T-helper 2 cell (primary cell): Measurements from ENCODE around the gene BRWD1.

Experiments
- DNase-seq, 5 experiments: peaks; one replicate each; pipeline versions ENCODE4 v3.0.0 to v3.0.0-alpha.2; 2012 to 2022
- total RNA-seq, 2 donors: gene quantifications; one replicate each; lab custom pipeline; 2026; lab: John Stamatoyannopoulos, UW

Gene BRWD1
- total RNA-seq = 195 to 255 reads per million in 2 donors

DNA sequence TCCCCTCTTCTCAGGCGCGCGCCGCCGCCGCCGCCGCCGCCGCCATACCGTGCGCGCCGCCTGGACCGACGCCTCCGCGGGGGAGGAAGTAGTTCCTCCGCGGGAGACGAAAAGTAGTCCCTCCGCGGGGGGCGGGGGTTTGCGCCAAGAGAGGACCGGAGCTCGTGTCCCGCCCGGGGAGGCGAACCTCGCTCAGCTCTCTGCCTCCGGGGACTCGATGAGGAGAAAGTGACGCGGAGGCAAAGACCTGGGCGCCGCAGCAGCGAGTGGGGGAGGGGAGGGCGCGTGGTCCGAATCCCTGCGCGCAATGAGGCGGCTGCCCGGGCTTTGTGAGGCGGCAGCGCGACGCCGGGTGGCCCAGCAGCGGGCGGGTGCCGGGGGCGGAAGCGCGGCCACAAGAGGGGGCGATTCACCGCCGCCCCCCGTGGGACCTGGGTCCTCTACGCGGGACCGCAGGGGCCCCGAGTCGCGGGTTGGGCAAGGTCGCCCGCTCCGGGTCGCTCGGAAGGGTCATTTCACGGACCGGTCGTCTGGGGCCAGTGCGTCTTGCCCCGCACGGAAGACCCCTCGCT lies at the start of gene BRWD1:
TSS of gene BRWD1 (minus strand) at position 62 of the 572 bp plus-strand sequence. CDS start 141 bp downstream, outside the sequence.
- peak; percentile 60 to 94 (median 74) for DNase-seq

GRCh38 chr21:39362733-39363132 lies 49.3 kb upstream of the BRWD1 start:
- DNase-seq = no peak

- no peak for DNase-seq
These were observed 46.0 kb upstream of the BRWD1 start for GRCh38 chr21:39359382-39359781.

DNA sequence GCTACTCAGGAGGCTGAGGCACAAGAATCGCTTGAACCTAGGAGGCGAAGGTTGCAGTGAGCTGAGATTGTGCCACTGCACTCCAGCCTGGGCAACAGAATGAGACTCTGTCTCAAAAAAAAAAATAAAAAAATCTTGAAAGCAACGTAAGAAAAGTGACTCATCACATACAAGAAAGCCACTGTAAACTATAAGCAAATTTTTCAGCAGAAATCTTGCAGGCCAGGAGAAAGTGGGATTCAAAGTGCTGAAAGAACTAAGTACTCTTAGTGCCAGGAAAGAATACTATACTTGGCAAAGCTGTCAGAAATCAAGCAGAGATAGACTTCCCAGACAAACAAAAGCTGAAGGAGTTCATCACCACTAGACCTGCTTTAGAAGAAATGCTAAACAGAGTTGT lies 39.9 kb upstream of the BRWD1 start:
- DNase-seq = no peak

- DNase-seq = no peak
These were observed 36.9 kb upstream of the BRWD1 start for GRCh38 chr21:39350094-39351005.

GRCh38 chr21:39349211-39350093 lies 36.0 kb upstream of the BRWD1 start:
- peak; percentile 92 to 98 (median 95) for DNase-seq

GRCh38 chr21:39348355-39349210 lies 35.2 kb upstream of the BRWD1 start, which contains the start of gene HMGN1:
HMGN1 (minus strand) TSS chr21:39349088; CDS start chr21:39348917, 171 bp downstream.
- peak; percentile 81 to 96 (median 87) for DNase-seq

GRCh38 chr21:39348040-39348354 lies 34.6 kb upstream of the BRWD1 start:
- no peak for DNase-seq

- peak in 1 of 5 experiments; percentile 13 for DNase-seq
These were observed 34.1 kb upstream of the BRWD1 start for GRCh38 chr21:39347537-39347936.

DNA sequence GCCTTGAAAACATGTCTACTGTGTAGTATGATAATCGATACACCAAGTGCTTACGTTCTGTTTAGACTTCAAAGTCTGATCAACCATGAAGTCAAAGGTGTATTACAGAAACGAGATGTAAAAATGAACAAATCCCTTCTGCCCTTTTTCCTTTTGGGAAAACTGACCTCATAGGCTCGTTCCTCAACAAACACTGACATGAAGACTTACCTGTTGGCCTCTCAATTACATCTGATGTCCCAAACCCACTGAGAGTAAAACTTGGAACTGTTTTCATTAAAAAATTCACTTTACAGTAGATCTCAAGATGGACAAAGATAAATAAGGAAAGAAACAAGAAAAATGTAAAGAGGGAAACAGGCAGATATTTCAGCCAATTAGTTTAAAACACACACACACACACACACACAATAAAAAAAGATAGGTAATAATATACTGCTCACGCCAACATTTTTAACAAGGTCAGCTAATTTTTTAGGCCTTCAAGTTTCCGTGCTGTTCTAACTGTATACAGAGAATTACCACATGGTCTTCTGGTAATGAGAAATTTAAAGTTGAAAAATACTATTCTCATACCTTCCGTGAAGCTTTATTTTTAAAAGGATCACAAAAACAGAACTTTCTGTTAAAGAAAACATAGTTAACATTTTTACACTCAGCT lies 33.4 kb upstream of the BRWD1 start:
- DNase-seq = no peak

GRCh38 chr21:39346206-39346605 lies 32.8 kb upstream of the BRWD1 start:
- no peak for DNase-seq

- no peak for DNase-seq
These were observed 32.0 kb upstream of the BRWD1 start for GRCh38 chr21:39345440-39345839.

DNA sequence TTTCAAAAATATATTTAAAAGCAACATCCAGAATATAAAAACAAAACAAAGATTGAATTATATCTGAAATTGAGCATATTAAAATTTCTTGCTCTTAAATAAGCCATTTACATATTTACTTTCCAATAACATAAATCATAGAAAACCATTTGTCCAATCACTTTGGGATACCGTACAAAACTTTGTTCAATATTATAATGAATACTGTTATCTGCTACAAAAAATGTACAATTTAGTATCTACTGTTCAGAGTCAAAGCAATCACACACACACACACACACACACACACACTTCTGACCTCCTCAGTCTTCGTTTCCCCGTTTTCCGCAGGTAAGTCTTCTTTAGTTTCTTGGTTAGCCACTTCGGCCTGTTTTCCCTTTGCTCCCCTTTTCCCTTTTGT lies 31.4 kb upstream of the BRWD1 start:
- DNase-seq = no peak

- no peak for DNase-seq
These were observed 28.0 kb upstream of the BRWD1 start for GRCh38 chr21:39341249-39341923.

DNA sequence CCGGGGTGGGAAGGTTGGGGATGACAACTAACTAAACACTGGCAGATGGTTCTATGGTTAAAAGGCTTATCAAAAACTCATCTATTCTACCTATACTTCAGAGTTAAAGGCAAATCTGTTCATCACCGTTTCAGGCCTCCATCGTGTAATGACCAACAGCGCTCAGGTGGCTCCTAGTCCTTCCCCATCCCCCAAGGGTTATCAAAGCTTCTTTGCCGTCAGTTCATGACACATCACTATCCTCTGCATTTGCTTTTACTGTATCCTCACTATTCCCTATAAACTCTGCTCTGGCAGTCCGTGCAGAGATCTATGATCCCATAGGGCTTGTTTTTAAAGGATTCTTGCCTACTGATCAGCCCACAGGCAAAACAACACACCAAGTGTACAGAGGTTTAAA lies 27.3 kb upstream of the BRWD1 start:
- no peak for DNase-seq

DNA sequence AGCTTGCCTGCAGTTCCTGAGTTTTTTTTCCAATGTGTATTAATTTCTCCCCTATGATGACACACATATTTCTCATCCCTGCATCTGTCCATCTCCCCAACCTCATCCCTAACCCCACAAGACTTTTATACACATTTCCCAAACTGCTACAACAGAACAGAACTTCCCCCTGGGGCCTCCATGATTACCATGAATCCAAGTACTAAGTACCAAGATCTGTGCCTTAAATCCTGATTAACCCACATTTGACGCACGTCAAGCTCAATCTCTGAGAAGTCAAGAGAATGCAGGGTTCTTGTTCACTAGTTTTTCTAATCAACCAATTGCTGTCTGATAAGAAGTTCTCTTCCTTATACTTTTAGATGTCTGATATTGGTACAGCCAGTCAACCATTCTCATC lies 25.8 kb upstream of the BRWD1 start:
- no peak for DNase-seq

DNA sequence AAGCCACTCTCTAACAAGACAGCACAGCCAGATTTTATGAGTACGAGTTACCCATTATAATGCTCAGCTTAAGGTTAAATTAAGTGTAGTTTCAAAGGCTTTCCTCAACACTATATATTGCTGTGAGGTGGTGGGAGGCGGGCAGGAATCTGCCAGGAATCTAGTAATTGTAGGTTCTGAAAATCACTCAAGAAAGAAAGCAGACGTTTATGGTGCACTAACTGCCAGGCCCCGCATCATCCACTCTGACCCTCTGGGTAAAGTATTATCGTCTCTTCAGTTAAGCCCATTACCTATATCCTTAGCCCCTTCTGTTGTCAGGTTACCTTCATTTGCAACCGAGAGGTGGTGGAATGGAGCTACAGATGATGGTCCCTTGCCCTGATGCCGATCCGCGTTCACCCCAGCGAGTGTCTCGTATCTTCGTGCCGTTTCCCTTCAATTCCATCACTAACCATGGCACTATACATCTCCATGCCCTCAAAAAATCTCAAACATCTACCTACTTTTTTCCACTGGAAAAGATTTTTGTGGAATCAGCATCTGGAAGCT lies 23.1 kb upstream of the BRWD1 start:
- DNase-seq = no peak

DNA sequence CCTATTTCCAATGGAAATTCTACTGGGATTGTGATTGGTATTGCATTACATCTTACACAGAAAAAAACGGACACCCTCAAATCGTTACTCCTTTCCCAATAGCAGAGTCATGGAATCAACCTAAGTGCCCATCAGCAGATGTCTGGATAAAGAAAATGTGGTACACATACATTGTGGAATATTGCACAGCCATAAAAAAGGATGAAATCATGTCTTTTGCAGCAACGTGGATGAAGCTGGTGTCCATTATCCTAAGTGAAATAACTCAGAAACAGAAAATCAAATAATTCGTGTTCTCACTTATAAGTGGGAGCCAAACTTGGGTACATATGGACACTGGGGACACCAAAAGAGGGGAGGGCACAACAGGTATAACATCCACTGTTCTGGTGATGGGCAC lies 21.2 kb upstream of the BRWD1 start:
- DNase-seq = no peak

DNA sequence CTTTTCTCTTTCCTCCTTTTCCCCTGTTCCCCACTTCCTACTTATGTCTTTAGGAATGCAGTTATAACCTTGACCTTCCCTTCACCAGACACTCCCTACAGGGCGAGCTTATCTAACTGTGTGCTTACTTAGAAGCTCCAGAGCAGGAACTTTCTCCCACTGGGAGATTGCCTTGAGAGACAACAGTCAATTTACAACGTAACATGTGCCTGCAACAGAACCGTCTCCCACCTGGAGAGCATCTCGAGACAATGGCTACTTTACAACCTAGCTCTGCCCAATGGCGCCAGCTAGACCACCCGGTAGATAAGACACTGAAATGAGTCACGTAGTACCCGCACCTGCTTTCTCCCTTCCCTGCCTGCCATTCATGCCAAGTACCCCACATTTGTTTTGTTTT lies 18.7 kb upstream of the BRWD1 start:
- DNase-seq = no peak

- DNase-seq = no peak
These were observed 16.6 kb upstream of the BRWD1 start for GRCh38 chr21:39330001-39330400.

DNA sequence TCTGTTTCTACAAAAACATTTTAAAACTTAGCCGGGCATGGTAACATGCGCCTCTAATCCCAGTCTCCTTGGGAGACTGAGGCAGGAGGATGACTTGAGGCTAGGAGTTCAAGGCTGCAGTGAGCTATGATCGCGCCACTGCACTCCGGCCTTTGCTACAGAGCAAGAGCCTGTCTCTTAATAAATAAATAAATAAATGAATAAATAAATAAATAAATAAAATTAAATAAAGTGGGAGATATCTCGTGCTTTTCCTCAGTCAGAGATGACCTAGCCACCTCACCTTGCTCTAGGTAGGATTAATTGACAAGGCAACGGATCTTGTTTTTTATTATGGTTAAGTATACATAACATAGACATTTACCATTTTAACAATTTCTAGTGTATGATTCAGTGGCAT lies 14.3 kb upstream of the BRWD1 start:
- DNase-seq = no peak
